Nephron progenitor cell (in vitro differentiated cells): ENCODE results near the gene METAP1D.

Experiments used
- DNase-seq: peaks from one replicate; pipeline ENCODE4 v3.0.0; 2021
- H3K27ac Mint-ChIP-seq: 2 replicates; pipeline ENCODE4 v1.8.0; 2021; ENCODE audit warnings: mild to moderate bottlenecking, moderate library complexity, mixed read lengths
- H3K27me3 Mint-ChIP-seq: 2 replicates; pipeline ENCODE4 v1.8.0; 2021; ENCODE audit warnings: mild to moderate bottlenecking, low read depth, mixed read lengths; ENCODE audit not compliant: poor library complexity
- H3K36me3 Mint-ChIP-seq: 2 replicates; pipeline ENCODE4 v1.8.0; 2021; ENCODE audit warnings: low read depth, mixed read lengths
- H3K4me1 Mint-ChIP-seq: 2 replicates; pipeline ENCODE4 v1.8.0; 2021; ENCODE audit warnings: mixed read lengths
- H3K4me3 Mint-ChIP-seq: 2 replicates; pipeline ENCODE4 v1.8.0; 2021; ENCODE audit warnings: mild to moderate bottlenecking, moderate library complexity, mixed read lengths
- H3K9me3 Mint-ChIP-seq: 2 replicates; pipeline ENCODE4 v1.8.0; 2021; ENCODE audit warnings: mild to moderate bottlenecking, moderate library complexity, mixed read lengths
- CTCF ChIP-seq: fragments of 200-600 bp; sonication (generic); IDR thresholded peaks from 2 replicates; pipeline ENCODE4 v1.5.0; 2021; ENCODE audit warnings: antibody characterized with exemption

Gene METAP1D

GRCh38 chr2:171958475-171958874 is 41.3 kb upstream of the METAP1D start:
- Mint-ChIP-seq H3K27me3 (no peaks in the 10 kb centered on the region), H3K27ac (no peak overlapping the region), H3K4me1 (peaks cover 3% of the 10 kb centered on the region), H3K4me3 (no peak overlapping the region), H3K9me3 (no peaks in the 10 kb centered on the region), H3K36me3 (peaks cover 23% of the 10 kb centered on the region)
- DNase-seq: no peak
- no peak for TF ChIP-seq CTCF

DNA sequence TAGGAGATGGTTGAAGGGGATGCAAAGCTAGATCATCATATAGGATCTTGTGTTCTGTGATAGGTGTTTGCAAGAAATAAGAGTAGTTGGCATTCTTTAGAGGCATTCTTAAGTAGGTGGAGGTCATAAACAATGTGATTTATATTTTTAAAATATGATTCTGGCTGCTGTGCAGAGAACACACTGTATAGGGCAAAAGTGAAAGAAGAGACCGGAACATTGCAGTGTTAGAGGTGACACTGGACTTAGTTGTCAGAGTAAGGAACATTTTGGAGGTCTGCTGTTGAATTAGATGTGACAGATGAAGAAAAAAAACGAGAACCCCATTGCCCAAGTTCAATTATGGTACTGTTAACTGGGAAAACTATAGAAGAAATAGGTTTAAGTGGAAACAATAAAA is 39.8 kb upstream of the METAP1D start:
- H3K9me3 Mint-ChIP-seq: no peaks in the 10 kb centered on the region
- no peak for DNase-seq
- H3K27me3 Mint-ChIP-seq: no peaks in the 10 kb centered on the region
- no peak overlapping the region for H3K27ac Mint-ChIP-seq
- H3K4me1 Mint-ChIP-seq: peaks cover 3% of the 10 kb centered on the region
- H3K36me3 Mint-ChIP-seq: peaks cover 12% of the 10 kb centered on the region
- TF ChIP-seq CTCF: no peak
- no peak overlapping the region for H3K4me3 Mint-ChIP-seq

DNA sequence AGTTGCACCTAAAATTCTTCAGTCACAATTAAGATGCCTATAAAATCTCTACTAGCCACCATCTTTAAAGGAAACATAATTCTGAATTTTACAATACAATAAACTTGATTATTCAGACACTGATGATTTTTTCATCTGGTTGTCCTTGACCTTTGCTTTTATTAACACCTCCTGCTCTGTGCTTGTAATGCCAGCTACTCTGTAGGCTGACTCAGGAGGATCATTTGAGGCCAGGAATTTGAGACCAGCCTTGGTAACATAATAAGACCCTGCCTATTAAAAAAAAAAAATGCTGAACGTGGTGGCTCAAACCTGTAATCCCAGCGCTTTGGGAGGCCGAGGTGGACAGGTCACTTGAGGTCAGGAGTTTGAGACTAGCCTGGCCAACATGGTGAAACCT is 39.2 kb upstream of the METAP1D start:
- H3K27me3 Mint-ChIP-seq: no peaks in the 10 kb centered on the region
- peaks cover 11% of the 10 kb centered on the region for H3K36me3 Mint-ChIP-seq
- H3K4me1 Mint-ChIP-seq: peaks cover 3% of the 10 kb centered on the region
- no peak for DNase-seq
- no peak for TF ChIP-seq CTCF
- H3K27ac Mint-ChIP-seq: no peak overlapping the region
- no peak overlapping the region for H3K4me3 Mint-ChIP-seq
- H3K9me3 Mint-ChIP-seq: no peaks in the 10 kb centered on the region

DNA sequence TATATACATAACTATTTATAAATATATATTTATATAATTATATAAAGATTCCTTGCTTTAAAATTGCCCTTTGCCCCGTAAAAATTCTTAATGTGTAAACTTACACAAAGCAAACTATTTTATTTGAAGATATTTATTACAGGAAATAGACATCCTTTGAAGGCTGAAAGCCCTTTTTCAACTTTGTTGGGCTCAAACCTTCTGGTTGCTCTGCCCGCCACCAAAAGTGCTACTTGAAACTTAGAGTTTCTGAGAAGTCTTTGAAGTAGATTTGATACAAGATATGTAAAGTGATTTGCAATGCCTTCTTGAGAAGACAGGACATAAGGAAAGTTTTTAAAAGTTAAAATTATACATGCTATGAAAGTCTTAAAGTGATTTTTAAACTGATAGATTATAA is 36.6 kb upstream of the METAP1D start:
- TF ChIP-seq CTCF: no peak
- H3K36me3 Mint-ChIP-seq: peaks cover 29% of the 10 kb centered on the region
- no peaks in the 10 kb centered on the region for H3K27me3 Mint-ChIP-seq
- peaks cover 3% of the 10 kb centered on the region for H3K4me1 Mint-ChIP-seq
- H3K9me3 Mint-ChIP-seq: no peaks in the 10 kb centered on the region
- H3K4me3 Mint-ChIP-seq: no peak overlapping the region
- DNase-seq: no peak
- H3K27ac Mint-ChIP-seq: no peak overlapping the region

- Mint-ChIP-seq H3K27ac (no peak overlapping the region), H3K4me3 (no peak overlapping the region), H3K4me1 (peaks cover 3% of the 10 kb centered on the region), H3K9me3 (no peaks in the 10 kb centered on the region), H3K36me3 (peaks cover 29% of the 10 kb centered on the region), H3K27me3 (no peaks in the 10 kb centered on the region)
- no peak for DNase-seq
- no peak for TF ChIP-seq CTCF
These were observed 35.4 kb upstream of the METAP1D start for GRCh38 chr2:171964308-171964707.

- peaks cover 3% of the 10 kb centered on the region for H3K4me1 Mint-ChIP-seq
- DNase-seq: no peak
- peaks cover 31% of the 10 kb centered on the region for H3K36me3 Mint-ChIP-seq
- no peak overlapping the region for H3K4me3 Mint-ChIP-seq
- no peak for TF ChIP-seq CTCF
- H3K27me3 Mint-ChIP-seq: no peaks in the 10 kb centered on the region
- no peak overlapping the region for H3K27ac Mint-ChIP-seq
- H3K9me3 Mint-ChIP-seq: no peaks in the 10 kb centered on the region
These were observed 34.5 kb upstream of the METAP1D start for GRCh38 chr2:171965238-171965637.
